Putamen (tissue), 1 donor: ENCODE data around the gene TELO2.

Experiments used
- DNase-seq: peaks from one replicate; pipeline ENCODE4 v3.0.0-alpha.2; 2016; ENCODE audit warnings: low spot score

The TELO2 gene

GRCh38 chr16:1498899-1499676 lies 5.9 kb downstream of the TELO2 start:
- no peak for DNase-seq

DNA sequence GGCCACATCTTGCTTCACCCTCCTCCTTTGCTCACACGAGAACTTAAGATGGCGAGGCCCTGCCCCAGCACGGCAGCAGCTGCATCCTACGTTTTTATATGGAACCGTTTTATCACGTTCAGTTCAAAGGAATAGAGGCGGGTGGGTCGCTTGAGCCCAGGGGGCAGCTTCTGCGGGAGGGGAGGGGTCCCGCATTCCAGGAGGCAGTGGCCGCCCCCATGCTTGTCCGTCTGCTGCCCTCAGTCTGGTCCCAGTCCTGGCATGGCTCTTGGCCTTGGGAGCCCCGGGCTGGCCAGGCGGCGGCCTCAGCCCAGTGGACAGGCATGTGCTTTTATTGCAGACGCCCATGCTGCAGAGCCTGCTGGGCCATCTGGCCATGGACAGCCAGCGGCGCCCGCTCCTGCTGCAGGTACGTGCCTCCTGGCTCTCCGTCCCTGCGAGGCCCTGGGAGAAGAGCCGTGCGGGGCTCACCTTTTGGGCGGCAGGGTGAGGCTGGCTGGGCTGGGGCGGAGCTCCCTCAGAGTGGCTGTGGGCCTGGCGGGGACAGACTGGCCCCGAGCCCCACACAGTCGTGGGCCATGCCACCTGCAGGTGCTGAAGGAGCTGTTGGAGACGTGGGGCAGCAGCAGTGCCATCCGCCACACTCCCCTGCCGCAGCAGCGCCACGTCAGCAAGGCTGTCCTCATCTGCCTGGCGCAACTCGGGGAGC lies 6.8 kb downstream of the TELO2 start:
- DNase-seq = no peak

DNA sequence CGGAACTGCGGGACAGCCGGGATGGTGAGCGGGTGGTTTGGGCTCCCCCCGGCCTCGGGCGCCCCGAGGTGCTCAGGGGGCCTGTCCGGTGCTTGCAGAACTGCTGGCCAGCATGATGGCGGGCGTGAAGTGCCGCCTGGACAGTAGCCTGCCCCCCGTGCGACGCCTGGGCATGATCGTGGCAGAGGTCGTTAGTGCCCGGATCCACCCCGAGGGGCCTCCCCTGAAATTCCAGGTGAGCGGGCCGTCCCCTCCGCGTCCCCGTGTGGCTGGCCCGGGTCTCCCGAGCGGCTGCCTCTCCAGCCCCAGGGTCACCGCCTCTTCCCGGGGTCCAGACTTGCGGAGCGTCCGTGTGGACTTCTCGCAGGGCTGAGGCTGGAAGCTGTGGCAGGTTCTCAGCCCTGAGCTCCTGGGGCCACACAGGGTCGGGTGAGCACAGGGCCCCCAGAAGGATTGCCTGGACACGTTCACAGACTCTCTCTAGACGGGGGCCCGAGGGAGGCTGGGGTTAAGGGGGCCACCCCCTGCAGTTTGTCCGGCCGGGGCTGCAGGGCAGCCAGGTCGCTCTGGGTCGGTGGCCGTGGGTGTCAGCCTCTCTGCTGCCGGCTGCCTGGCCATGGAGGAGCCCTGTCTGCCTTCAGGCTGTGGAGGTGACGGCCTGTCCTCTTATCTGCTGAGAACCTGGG lies 7.4 kb downstream of the TELO2 start:
- no peak for DNase-seq

- DNase-seq = no peak
These were observed 8.5 kb downstream of the TELO2 start for GRCh38 chr16:1501630-1502029.

- no peak for DNase-seq
These were observed 9.2 kb downstream of the TELO2 start for GRCh38 chr16:1502092-1503004.

- DNase-seq = no peak
These were observed 10.2 kb downstream of the TELO2 start for GRCh38 chr16:1503110-1503955.

DNA sequence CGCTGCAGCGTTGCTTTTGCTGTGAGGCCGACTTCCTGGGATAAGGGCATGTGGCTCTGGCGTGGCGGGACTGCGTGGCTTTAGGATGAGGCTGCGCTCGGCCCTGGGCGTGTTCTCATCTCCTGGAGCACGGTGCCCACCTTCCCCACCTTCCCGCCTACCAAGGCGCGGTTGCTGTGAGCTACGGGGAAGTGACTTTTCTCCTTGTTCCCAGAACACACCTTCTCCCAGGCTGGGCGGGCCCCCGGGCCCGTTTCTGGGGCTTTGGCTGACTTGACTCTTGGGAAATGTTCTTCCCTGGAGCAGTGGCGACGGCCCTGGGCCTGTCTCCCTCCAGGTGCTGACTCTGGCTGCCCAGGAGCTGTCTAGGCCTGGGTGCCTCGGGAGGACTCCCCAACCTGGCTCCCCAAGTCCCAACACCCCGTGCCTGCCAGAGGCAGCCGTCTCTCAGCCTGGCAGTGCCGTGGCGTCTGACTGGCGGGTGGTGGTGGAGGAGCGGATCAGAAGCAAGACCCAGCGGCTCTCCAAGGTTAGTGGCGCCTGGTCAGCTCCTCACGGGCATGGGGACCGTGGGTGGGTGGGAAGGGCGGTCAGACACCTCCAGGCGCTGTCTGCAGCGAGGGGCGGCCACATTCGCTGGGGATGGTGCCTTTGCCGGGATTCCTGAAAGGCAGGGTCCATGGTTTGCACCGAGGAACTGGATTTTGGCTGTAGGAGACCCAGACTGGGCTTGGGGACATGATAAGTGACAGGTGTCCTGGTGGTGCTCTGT lies 12.1 kb downstream of the TELO2 start:
- DNase-seq = no peak

DNA sequence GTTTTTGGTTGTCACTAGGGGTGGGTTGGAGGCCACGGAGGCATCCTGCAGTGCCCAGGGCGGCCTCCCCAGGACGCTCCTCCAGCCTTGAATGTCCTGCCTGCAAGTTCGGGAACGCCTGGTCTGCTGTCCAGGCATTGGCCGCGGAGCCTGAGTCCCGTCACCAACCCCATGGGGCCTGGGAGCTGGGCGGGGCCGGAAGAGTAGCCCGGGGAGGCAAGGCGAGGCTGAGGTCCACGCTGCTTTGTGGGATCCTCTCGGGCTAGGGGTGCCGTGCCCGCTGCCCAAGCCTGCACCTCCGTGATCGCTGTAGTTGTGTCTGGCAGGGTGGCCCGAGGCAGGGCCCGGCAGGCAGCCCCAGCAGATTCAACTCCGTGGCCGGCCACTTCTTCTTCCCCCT lies 12.8 kb downstream of the TELO2 start:
- no peak for DNase-seq

DNA sequence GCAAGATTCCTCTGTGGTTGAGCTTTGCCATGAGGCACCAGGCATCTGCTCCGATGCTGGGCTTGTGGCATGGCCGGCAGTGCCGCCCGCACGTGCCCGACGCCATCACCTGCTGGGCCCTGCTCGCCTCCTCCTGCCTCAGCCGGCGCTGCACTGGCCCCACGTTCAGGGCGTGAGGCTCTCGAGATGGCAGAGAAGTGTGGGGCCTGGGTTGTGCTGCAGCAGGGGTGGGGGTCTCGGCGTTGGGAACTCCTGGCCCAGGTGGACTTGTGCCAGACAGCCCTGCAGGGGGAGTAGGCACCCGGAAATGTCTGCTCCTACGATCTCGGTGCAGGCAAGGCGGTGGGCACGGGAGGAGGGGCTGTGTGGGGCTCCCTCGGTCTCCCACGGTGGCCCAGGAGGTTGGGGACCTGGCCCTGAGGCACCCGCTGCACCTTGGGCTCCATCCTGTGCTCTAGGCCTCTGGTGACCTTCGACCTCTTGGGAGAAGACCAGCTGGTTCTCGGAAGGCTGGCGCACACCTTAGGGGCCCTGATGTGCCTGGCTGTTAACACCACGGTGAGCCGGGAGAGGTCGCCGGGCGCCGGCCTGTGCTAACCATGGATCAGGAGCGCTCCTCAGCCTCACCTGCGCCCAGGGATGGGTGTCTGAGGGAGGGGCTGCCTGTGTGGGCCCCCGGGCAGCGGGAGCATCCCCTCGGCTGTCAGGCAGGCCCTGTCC lies 13.5 kb downstream of the TELO2 start:
- no peak for DNase-seq

DNA sequence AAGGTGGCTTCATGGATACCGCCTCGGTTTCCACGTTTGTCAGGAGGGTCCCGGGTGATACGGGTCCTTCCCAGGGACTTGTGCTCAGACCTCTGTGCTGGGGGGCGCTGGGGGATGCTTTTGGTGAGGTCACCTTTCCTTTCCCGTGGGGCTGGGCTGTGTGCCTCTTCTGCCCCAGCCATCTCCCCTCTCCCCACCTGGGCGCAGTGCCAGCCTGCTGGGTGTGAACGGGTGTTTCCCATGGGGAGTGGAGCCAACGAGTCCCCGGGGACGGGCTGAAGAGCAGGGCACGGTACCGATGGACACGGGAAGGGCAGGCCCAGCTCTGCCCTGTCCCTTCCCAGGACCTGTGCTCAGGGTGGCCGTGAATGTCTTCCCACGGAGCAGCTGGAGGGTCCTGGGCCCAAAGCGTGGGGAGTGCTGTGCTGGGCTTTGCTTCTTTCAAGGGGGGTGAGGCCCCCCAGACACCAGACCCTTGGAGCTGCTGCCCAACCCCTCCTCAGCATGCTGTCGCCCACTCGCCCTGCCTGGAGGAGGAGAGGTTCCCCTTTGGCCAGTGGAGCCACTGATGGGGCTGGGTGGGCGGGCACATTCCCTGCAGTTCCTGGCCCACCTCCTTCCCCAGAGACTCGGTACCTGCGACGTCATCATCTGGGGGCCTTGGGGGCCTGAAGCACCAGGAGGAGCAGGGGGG lies 15.5 kb downstream of the TELO2 start:
- DNase-seq = no peak

- DNase-seq = no peak
These were observed 16.4 kb downstream of the TELO2 start for GRCh38 chr16:1509307-1510221.

- no peak for DNase-seq
These were observed 17.1 kb downstream of the TELO2 start for GRCh38 chr16:1510272-1510671.

DNA sequence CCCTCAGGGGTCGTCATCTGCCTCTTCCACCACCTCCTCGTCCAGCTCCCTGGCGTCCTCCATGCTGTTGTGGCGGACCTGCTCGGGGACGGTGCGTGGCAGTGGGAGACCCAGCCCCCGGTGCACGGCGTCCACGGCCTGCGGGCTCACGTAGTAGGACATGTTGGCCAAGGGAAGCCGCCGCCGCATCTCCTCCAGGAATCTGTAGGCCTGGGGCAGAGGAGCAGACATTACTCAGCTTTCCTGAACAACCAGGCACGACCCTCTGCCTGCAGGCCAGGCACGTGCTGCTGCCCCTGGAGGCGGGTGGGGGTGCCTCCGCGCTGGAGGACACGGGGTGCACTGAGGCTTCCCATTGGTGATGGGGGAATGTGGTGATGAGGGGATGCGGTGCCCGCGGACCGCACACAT lies 17.8 kb downstream of the TELO2 start:
- DNase-seq = no peak

- DNase-seq = no peak
These were observed 18.8 kb downstream of the TELO2 start for GRCh38 chr16:1511662-1512569.

- DNase-seq = no peak
These were observed 19.6 kb downstream of the TELO2 start for GRCh38 chr16:1512774-1513173.

GRCh38 chr16:1514507-1514906 lies 21.3 kb downstream of the TELO2 start:
- no peak for DNase-seq

- no peak for DNase-seq
These were observed 25.5 kb downstream of the TELO2 start for GRCh38 chr16:1518626-1519135.
